ENCODE results near the gene CDK14. TPM values are rescaled to one million over a fixed set of nuclear protein-coding genes. Genes with fewer than 3 reads are reported as not detected.

CDK14 gene
- total RNA-seq, 1 donor from 2014 or later = 1.9 TPM

DNA sequence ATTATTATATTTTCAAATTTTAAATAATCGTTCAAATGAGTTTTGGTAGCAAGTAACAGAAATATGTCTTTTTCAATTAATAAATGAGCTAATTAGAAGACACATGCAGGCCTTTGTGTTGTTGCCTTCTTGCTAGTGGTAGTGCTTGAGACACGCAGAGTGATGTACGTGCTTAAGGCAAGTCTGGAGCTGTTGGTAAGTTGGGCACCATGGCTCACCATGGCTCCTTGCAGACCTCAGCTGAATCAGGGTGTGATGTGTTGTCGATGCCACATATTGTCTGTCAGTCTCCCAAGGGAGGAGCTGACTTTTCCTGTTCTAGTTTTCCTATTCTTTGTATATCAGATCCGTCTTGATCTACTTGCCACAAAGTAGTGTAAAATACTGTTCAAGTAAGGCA is 8.3 kb downstream of the CDK14 start:
- H3K9me3 Mint-ChIP-seq = no peaks in the 10 kb centered on the region
- no peaks in the 10 kb centered on the region for H3K4me1 Mint-ChIP-seq
- H3K27ac Mint-ChIP-seq = no peak overlapping the region
- intact Hi-C loops (cut with micrococcal nuclease) = no loop called here
- H3K27me3 Mint-ChIP-seq = peaks cover 30% of the 10 kb centered on the region
- no peak for DNase-seq
- no peaks in the 10 kb centered on the region for H3K36me3 Mint-ChIP-seq (ENCODE audit: low read depth)
- H3K4me3 Mint-ChIP-seq = no peak overlapping the region

GRCh38 chr7:90605055-90605454 is 8.9 kb downstream of the CDK14 start:
- H3K4me3 Mint-ChIP-seq = no peak overlapping the region
- H3K36me3 Mint-ChIP-seq (ENCODE audit: low read depth) = no peaks in the 10 kb centered on the region
- no peaks in the 10 kb centered on the region for H3K9me3 Mint-ChIP-seq
- DNase-seq = no peak
- no peak overlapping the region for H3K27ac Mint-ChIP-seq
- intact Hi-C loops (cut with micrococcal nuclease) = no loop called here
- H3K4me1 Mint-ChIP-seq = no peaks in the 10 kb centered on the region
- peaks cover 27% of the 10 kb centered on the region for H3K27me3 Mint-ChIP-seq

DNA sequence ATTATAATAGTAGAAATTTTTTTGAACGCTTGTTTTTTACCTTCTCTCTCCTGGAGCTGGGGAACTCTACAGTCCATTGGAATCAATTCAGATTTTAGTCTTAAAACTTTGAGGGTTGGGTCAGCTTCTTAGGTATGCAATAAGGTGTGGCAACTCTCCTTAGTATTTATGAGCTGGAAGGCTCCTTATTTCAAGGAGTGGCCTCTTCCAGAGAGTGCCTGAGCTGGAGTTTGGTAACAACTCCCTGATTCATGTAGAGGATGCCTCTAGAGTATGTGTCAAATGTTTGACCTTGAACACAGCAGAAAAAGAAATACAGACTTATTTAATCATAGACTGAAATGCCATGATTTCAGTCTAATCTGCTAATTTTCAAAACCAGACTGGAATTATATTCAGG is 11.1 kb downstream of the CDK14 start:
- intact Hi-C loops (cut with micrococcal nuclease) = no loop called here
- DNase-seq = no peak
- peaks cover 2% of the 10 kb centered on the region for H3K9me3 Mint-ChIP-seq
- no peak overlapping the region for H3K4me3 Mint-ChIP-seq
- H3K27ac Mint-ChIP-seq = no peak overlapping the region
- peaks cover 2% of the 10 kb centered on the region for H3K4me1 Mint-ChIP-seq
- no peaks in the 10 kb centered on the region for H3K36me3 Mint-ChIP-seq (ENCODE audit: low read depth)
- peaks cover 15% of the 10 kb centered on the region for H3K27me3 Mint-ChIP-seq

DNA sequence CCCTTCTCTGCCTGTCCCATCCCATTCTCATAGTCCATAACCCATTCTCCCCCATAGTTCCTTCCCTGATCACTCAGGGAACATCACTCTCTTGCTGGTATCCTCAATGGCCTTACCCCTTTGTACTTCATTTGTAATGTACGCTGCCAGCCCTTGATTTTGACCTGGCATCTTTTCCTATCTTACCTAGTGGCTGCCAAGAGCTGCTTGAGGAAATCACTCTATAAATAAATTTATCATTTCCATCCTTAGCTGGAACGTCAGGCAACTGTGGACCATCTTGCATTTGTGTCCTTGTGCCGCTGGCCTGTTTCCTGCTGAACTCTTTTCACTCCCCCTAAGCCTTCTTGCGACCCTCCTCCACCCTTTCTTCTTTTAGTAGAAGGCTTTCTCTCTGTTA is 14.0 kb downstream of the CDK14 start:
- Mint-ChIP-seq H3K9me3 (peaks cover 6% of the 10 kb centered on the region), H3K4me1 (peaks cover 6% of the 10 kb centered on the region), H3K4me3 (no peak overlapping the region), H3K27ac (no peak overlapping the region), H3K36me3 (ENCODE audit: low read depth) (no peaks in the 10 kb centered on the region), H3K27me3 (peaks cover 6% of the 10 kb centered on the region)
- DNase-seq = no peak
- intact Hi-C loops (cut with micrococcal nuclease) = no loop called here

- no peak for DNase-seq
- peaks cover 6% of the 10 kb centered on the region for H3K9me3 Mint-ChIP-seq
- no peaks in the 10 kb centered on the region for H3K36me3 Mint-ChIP-seq (ENCODE audit: low read depth)
- H3K4me3 Mint-ChIP-seq = no peak overlapping the region
- intact Hi-C loops (cut with micrococcal nuclease) = no loop called here
- H3K27ac Mint-ChIP-seq = no peak overlapping the region
- H3K4me1 Mint-ChIP-seq = peaks cover 6% of the 10 kb centered on the region
- H3K27me3 Mint-ChIP-seq = no peaks in the 10 kb centered on the region
These were observed 15.0 kb downstream of the CDK14 start for GRCh38 chr7:90611115-90611514.

GRCh38 chr7:90613088-90613498 is 17.0 kb downstream of the CDK14 start:
- Mint-ChIP-seq H3K36me3 (ENCODE audit: low read depth) (no peaks in the 10 kb centered on the region), H3K27me3 (no peaks in the 10 kb centered on the region), H3K4me3 (peak overlapping the region; percentile 50), H3K9me3 (peaks cover 11% of the 10 kb centered on the region), H3K4me1 (peaks cover 14% of the 10 kb centered on the region), H3K27ac (peak overlapping the region; percentile 86)
- no peak for DNase-seq
- intact Hi-C loops (cut with micrococcal nuclease) = loop anchor here (2.0 kb wide), 1 partner anchor 16 kb away; the partner anchor contains the start of gene CDK14

GRCh38 chr7:90617442-90617841 is 21.3 kb downstream of the CDK14 start:
- Mint-ChIP-seq H3K27me3 (no peaks in the 10 kb centered on the region), H3K27ac (peak overlapping the region; percentile 45)

GRCh38 chr7:90618876-90619275 is 22.8 kb downstream of the CDK14 start:
- H3K4me1 Mint-ChIP-seq = peaks cover 8% of the 10 kb centered on the region
- H3K27ac Mint-ChIP-seq = no peak overlapping the region
- H3K36me3 Mint-ChIP-seq (ENCODE audit: low read depth) = no peaks in the 10 kb centered on the region
- no peak for DNase-seq
- no peak overlapping the region for H3K4me3 Mint-ChIP-seq
- H3K27me3 Mint-ChIP-seq = no peaks in the 10 kb centered on the region
- intact Hi-C loops (cut with micrococcal nuclease) = no loop called here
- H3K9me3 Mint-ChIP-seq = peaks cover 5% of the 10 kb centered on the region

More at GRCh38 chr7:90617442-90617841, 21.3 kb downstream of the CDK14 start:
- H3K4me1 Mint-ChIP-seq = peaks cover 11% of the 10 kb centered on the region
- H3K36me3 Mint-ChIP-seq (ENCODE audit: low read depth) = no peaks in the 10 kb centered on the region
- intact Hi-C loops (cut with micrococcal nuclease) = no loop called here
- peaks cover 7% of the 10 kb centered on the region for H3K9me3 Mint-ChIP-seq
- no peak overlapping the region for H3K4me3 Mint-ChIP-seq
- no peak for DNase-seq

DNA sequence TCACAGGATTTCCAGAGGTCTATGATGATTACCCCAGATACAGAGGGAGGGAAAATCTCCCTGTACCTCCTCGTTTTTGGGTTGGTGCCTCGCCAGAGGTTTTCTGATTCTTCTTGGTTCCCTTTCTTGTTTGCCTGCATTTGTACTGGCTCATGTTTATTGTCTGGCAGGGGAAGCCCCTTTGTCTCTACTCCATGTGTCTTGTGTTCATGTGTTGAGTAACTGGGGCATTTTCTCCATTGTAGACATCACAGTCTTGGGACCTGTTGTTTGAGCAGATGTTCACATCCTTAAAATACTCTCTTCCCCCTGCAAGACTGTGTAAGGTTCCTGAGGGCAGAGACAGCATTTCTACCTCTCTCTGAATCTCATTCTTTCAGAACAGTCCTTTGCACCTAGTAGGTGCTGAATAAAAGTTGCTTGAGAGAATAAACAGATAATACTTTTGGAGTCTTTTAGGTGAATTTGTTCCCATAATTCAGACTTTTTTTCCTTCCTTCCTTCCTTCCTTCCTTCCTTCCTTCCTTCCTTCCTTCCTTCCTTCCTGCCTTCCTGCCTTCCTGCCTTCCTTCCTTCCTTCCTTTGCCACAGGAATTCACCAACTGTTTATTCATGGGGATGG is 25.1 kb downstream of the CDK14 start:
- peaks cover 5% of the 10 kb centered on the region for H3K9me3 Mint-ChIP-seq

DNA sequence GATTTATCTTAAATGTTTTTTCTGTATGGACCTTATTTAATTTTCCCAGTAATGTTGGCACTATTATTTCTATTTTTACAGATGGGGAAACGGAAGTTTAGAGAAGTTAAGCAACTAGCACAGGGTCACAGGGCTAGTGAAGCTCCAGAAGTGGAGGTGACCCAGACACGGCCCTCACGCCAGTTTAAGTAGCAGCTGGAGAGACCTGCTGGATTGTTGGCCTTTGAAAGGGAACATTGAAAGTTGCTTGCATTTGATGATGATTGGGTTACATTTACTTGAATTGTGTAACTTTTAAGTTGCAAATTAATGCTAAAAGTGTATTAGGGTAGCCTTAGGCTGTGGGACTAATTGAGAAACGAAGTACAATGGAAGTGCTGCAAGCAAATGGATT is 25.6 kb downstream of the CDK14 start:
- DNase-seq = no peak
- peaks cover 8% of the 10 kb centered on the region for H3K4me1 Mint-ChIP-seq
- H3K4me3 Mint-ChIP-seq = no peak overlapping the region
- H3K9me3 Mint-ChIP-seq = peaks cover 5% of the 10 kb centered on the region
- no peaks in the 10 kb centered on the region for H3K27me3 Mint-ChIP-seq
- intact Hi-C loops (cut with micrococcal nuclease) = no loop called here
- no peaks in the 10 kb centered on the region for H3K36me3 Mint-ChIP-seq (ENCODE audit: low read depth)
- no peak overlapping the region for H3K27ac Mint-ChIP-seq

More for the DNA sequence above, 25.1 kb downstream of the CDK14 start:
- intact Hi-C loops (cut with micrococcal nuclease) = no loop called here
- H3K4me1 Mint-ChIP-seq = peaks cover 8% of the 10 kb centered on the region
- DNase-seq = no peak
- H3K36me3 Mint-ChIP-seq (ENCODE audit: low read depth) = no peaks in the 10 kb centered on the region
- H3K27ac Mint-ChIP-seq = no peak overlapping the region
- H3K27me3 Mint-ChIP-seq = no peaks in the 10 kb centered on the region
- no peak overlapping the region for H3K4me3 Mint-ChIP-seq

- H3K27me3 Mint-ChIP-seq = no peaks in the 10 kb centered on the region
- intact Hi-C loops (cut with micrococcal nuclease) = no loop called here
- no peak overlapping the region for H3K4me3 Mint-ChIP-seq
- no peak for DNase-seq
- H3K4me1 Mint-ChIP-seq = peaks cover under 1% of the 10 kb centered on the region
- H3K36me3 Mint-ChIP-seq (ENCODE audit: low read depth) = no peaks in the 10 kb centered on the region
- H3K27ac Mint-ChIP-seq = no peak overlapping the region
- peaks cover 1% of the 10 kb centered on the region for H3K9me3 Mint-ChIP-seq
These were observed 26.5 kb downstream of the CDK14 start for GRCh38 chr7:90622670-90623069.

DNA sequence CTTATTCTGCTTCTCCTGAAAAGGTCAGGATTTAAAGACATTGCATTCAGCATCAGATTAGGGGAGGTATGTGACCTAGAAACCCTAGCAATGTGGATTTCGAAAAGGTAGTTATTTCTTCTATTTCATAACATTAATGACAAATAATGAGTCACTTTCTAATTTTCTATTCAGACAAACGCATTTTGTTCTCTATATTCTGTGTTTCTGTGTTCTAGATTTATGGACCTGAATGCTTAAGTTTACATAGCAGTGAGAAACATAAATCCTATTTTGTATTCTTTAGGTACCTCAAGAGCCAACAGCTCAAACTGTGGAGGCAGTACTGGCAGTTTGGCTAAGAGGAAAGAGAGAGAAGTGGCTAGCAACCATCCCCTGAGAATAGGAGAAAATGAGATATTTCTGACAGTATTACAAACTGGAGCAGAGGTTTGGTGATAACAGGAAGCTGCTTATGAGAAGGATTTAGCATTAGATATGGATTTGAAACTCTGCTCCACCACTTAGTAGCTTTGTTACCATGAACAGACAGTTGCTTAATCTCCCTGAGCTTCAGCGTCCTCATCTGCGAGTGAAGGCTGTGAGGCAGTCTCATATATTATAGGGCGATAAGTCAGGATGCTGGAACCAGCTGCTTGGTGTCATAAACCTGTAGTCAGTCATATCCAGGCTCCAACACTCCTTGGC is 28.2 kb downstream of the CDK14 start:
- H3K4me1 Mint-ChIP-seq = no peaks in the 10 kb centered on the region
- no peak overlapping the region for H3K4me3 Mint-ChIP-seq
- no peak overlapping the region for H3K27ac Mint-ChIP-seq
- no peaks in the 10 kb centered on the region for H3K36me3 Mint-ChIP-seq (ENCODE audit: low read depth)
- intact Hi-C loops (cut with micrococcal nuclease) = no loop called here
- no peak for DNase-seq
- no peaks in the 10 kb centered on the region for H3K9me3 Mint-ChIP-seq
- H3K27me3 Mint-ChIP-seq = no peaks in the 10 kb centered on the region

DNA sequence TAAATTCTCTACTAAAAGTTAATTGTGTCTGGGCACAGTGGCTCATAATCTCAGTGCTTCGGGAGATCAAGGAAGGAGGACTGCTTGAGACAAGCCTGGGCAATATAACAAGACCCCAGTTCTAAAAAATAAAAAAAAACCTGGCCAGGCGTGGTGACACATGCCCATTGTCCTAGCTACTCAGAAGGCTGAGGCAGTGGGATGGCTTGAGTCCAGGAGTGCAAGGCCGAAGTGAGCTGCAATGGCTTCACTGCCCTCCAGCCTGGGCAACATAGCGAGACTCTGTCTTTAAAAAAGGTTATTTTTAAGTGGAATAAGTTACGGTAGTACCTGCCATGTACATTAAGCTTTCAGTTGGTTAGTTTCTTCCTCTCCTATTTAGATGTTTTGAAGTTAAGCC is 28.9 kb downstream of the CDK14 start:
- DNase-seq = no peak
- H3K4me1 Mint-ChIP-seq = no peaks in the 10 kb centered on the region
- H3K4me3 Mint-ChIP-seq = no peak overlapping the region
- no peak overlapping the region for H3K27ac Mint-ChIP-seq
- no peaks in the 10 kb centered on the region for H3K36me3 Mint-ChIP-seq (ENCODE audit: low read depth)
- intact Hi-C loops (cut with micrococcal nuclease) = loop anchor here (5.0 kb wide), 1 partner anchor 68 kb away; no protein-coding TSS in a partner anchor
- no peaks in the 10 kb centered on the region for H3K27me3 Mint-ChIP-seq
- no peaks in the 10 kb centered on the region for H3K9me3 Mint-ChIP-seq

DNA sequence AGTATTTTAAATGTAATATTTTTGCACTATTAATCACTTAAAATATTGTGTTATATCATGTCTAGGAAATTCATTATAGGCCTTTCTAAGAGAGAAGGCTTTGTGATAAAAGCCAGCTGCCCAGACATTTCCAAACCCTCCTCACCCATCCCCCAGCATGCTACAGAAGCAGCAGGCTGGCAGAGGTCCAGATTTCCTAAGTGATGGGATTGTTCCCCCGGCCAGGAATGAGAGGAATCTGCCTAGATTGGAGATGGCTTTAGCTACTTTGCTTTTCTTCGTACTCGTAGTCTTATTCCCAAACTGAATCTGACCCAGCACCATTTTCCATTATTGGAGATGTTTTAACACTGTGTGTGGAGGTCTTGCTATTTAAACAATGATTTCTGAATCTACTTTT is 29.4 kb downstream of the CDK14 start:
- Mint-ChIP-seq H3K9me3 (no peaks in the 10 kb centered on the region), H3K4me3 (no peak overlapping the region), H3K27ac (no peak overlapping the region), H3K36me3 (ENCODE audit: low read depth) (no peaks in the 10 kb centered on the region), H3K4me1 (no peaks in the 10 kb centered on the region), H3K27me3 (no peaks in the 10 kb centered on the region)
- DNase-seq = no peak
- intact Hi-C loops (cut with micrococcal nuclease) = loop anchor here (5.0 kb wide), 1 partner anchor 68 kb away; no protein-coding TSS in a partner anchor
